HL-60 (cell line): ENCODE data around the gene LRRC8C.

Source experiments
- DNase-seq, 2 experiments: peaks; one replicate each; pipeline ENCODE4 v3.0.0-alpha.2; 2010 to 2020; ENCODE audit warnings: low read depth in 1 of 2, low spot score in 1 of 2
- H3K27ac ChIP-seq: fragments of 250-450 bp; sonication (Bioruptor Pico); replicated peaks from 2 replicates; pipeline ENCODE4 v1.5.1; 2020; ENCODE audit warnings: mild to moderate bottlenecking, moderate library complexity
- H3K27me3 ChIP-seq: fragments of 250-450 bp; sonication (Bioruptor Pico); 2 replicates; pipeline ENCODE4 v1.5.1; 2021; ENCODE audit warnings: mild to moderate bottlenecking, moderate library complexity; ENCODE audit not compliant: insufficient read depth, poor library complexity, severe bottlenecking
- H3K4me3 ChIP-seq: replicated peaks from 2 replicates; pipeline ENCODE4 v1.5.1; 2011; ENCODE audit warnings: mild to moderate bottlenecking, control low read depth, low read length; ENCODE audit not compliant: insufficient read depth
- CTCF ChIP-seq: IDR thresholded peaks from one replicate; pipeline ENCODE4 v1.5.1; 2011; ENCODE audit warnings: low read length, control low read depth, inconsistent platforms; ENCODE audit not compliant: insufficient read depth
- GABPA ChIP-seq: IDR thresholded peaks from 2 replicates; pipeline ENCODE4 v1.6.1; 2012; ENCODE audit warnings: low read depth
- POLR2AphosphoS5 ChIP-seq: IDR thresholded peaks from 2 replicates; pipeline ENCODE4 v1.6.1; 2012; ENCODE audit warnings: low read depth
- REST ChIP-seq: IDR thresholded peaks from 2 replicates; pipeline ENCODE4 v1.6.1; 2012; ENCODE audit warnings: low read depth; ENCODE audit not compliant: insufficient replicate concordance
- SPI1 ChIP-seq: IDR thresholded peaks from 2 replicates; pipeline ENCODE4 v1.6.1; 2012; ENCODE audit warnings: low read depth, mild to moderate bottlenecking, borderline replicate concordance

Gene LRRC8C

DNA sequence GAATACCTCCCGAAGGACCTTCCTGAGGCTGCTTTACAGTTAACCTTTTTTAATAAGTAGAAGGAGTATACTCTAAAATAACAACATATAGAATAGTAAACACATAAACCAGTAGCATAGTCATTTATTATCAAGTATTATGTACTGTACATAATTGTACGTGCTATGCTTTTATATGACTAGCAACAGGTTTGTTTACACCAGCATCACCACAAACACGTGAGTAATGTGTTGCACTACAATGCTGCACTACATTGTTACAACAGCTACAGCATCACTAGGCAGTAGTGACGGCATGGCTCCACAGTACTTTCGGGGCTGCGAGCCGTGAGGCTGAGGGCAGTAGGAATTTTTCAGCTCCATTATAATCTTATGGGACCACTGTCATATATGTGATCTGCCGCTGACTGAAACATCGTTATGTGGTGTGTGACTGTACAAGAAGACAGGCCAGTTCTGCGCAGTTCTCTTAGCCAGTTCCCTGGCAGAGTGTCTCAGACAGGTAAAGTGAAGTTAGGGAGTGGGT lies 105.1 kb downstream of the LRRC8C start:
- DNase-seq: no peak
- H3K4me3 ChIP-seq: no peak overlapping the region
- no peaks in the 10 kb centered on the region for H3K27me3 ChIP-seq
- H3K27ac ChIP-seq: no peak overlapping the region
- TF ChIP-seq POLR2AphosphoS5 (no peak), SPI1 (no peak), GABPA (no peak)

DNA sequence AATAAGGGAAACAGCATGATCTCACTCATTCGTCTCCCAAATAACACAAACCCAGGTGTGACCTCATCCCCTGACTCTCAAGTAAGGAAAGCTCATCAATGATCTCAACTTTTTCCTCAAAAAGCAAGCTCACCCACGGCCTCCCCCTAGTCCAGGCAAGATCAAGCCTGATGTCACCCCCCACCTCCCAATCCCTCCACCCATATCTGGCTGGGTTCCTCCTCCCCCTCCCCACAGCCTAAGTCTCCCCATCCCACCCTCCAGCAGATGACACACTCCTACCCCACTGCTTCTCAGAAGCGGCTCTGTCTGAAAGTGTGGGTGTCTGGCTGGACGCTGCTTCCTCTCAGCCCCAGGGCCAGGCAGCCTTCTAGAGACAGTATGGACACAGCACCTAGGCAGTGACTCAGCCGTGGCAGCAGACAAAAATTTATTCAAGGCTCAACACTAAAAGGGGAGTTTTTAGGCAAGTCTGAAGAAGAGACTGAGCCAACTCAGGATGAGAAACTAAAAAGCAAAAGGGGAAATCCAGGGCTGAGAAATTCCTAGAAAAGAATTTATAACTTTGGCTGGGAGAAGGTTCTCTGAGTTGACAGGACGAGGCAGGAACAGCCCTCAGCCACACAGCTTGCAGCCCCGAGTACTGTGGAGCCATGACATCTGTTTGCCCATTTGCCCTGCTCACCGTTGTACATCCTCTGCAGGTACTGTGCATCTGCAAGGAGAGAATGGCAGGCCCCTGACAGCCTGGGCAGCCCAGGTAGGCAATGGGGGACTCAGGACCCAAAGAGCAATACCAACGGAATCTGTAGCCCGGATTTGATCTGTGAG lies 106.3 kb downstream of the LRRC8C start:
- no peak for DNase-seq

DNA sequence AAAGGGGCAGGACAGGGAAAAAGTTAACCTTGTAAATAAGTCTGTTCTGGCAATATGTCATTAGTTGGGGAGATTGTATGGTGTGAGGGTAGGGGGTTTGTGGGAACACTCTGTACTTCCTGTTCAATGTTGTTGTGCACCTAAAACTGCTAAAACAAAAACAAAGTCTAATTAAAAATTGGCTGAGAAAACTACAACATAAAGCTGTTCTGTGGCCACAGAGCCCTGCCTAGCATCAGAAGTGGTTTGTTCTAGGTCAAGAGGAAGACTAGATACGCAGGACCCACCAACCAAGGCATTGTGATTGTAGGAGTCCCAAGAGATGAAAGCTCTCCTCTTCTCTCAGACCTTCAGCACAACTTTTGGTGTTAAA lies 106.9 kb downstream of the LRRC8C start:
- TF ChIP-seq GABPA (no peak), SPI1 (no peak)
- Histone ChIP-seq H3K4me3 (no peak overlapping the region), H3K27ac (no peak overlapping the region), H3K27me3 (no peaks in the 10 kb centered on the region)
- no peak for DNase-seq

More for the DNA sequence above, 106.3 kb downstream of the LRRC8C start:
- Histone ChIP-seq H3K27ac (no peak overlapping the region), H3K27me3 (no peaks in the 10 kb centered on the region), H3K4me3 (no peak overlapping the region)
- no peak for TF ChIP-seq CTCF
- no peak for TF ChIP-seq SPI1
- no peak for TF ChIP-seq GABPA
- no peak for TF ChIP-seq POLR2AphosphoS5
- no peak for TF ChIP-seq REST

DNA sequence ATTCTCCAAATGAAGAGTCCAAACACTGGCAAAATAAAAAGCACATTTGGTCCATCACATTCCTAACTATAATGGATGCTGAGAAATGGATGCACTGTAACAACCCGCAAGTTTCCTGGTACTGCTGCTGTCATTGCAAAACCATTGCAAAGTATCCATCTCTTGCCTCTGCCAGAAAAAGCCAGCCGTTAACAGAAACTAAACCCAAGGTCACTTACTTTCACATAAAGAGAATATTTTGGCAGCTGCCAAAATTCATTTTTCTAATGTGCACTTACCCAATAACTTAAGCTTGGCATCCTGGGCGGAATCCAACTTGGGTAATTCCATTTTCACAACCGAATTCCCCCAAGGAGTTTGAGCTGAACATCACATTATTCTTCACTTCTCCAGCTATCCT lies 110.9 kb downstream of the LRRC8C start:
- DNase-seq: no peak
- H3K4me3 ChIP-seq: no peak overlapping the region
- no peak overlapping the region for H3K27ac ChIP-seq
- TF ChIP-seq CTCF (no peak), REST (no peak), GABPA (no peak), SPI1 (no peak), POLR2AphosphoS5 (no peak)
- H3K27me3 ChIP-seq: no peaks in the 10 kb centered on the region
